HepG2 (cell line): Measurements from ENCODE around the gene MRPS5. TPM values are rescaled to one million over a fixed set of nuclear protein-coding genes. Genes with fewer than 3 reads are reported as not detected.
A peak's percentile ranks its signal among the peaks of the same experiment; 100 is the strongest.

ENCODE experiments used
- ARNT2 ChIP-seq: sonication (generic); formaldehyde crosslinking; IDR thresholded peaks from 2 replicates; pipeline ENCODE4 v1.8.0; 2022; ENCODE audit warnings: mild to moderate bottlenecking, low read depth, missing genetic modification reagents, moderate library complexity
- HNF4G ChIP-seq, 2 experiments: sonication (generic) in 1 of 2; formaldehyde crosslinking in 1 of 2; IDR thresholded peaks; 2 replicates each; pipeline versions ENCODE4 v1.4.0 to v1.6.1; 2011 to 2020; ENCODE audit warnings: borderline replicate concordance in 2 of 2, low read depth in 2 of 2, mild to moderate bottlenecking in 2 of 2, low read length in 1 of 2, missing genetic modification reagents in 1 of 2, moderate library complexity in 1 of 2
- MLLT10 ChIP-seq: sonication (generic); formaldehyde crosslinking; IDR thresholded peaks from 2 replicates; pipeline ENCODE4 v1.4.0; 2020; ENCODE audit warnings: missing genetic modification reagents
- MTA1 ChIP-seq: sonication (generic); formaldehyde crosslinking; IDR thresholded peaks from 2 replicates; pipeline ENCODE4 v1.4.0; 2020; ENCODE audit warnings: missing genetic modification reagents, mild to moderate bottlenecking, borderline replicate concordance
- NPAS2 ChIP-seq: sonication (generic); formaldehyde crosslinking; IDR thresholded peaks from 2 replicates; pipeline ENCODE4 v1.8.0; 2022; ENCODE audit warnings: mild to moderate bottlenecking, missing genetic modification reagents, borderline replicate concordance
- ONECUT2 ChIP-seq: sonication (generic); formaldehyde crosslinking; IDR thresholded peaks from 2 replicates; pipeline ENCODE4 v1.4.0; 2020; ENCODE audit warnings: missing genetic modification reagents
- PAX8 ChIP-seq: sonication (generic); formaldehyde crosslinking; IDR thresholded peaks from 2 replicates; pipeline ENCODE4 v1.8.0; 2022; ENCODE audit warnings: mild to moderate bottlenecking, missing genetic modification reagents, borderline replicate concordance
- PHF21A ChIP-seq: sonication (generic); formaldehyde crosslinking; IDR thresholded peaks from 2 replicates; pipeline ENCODE4 v1.5.0; 2020; ENCODE audit warnings: mild to moderate bottlenecking, missing genetic modification reagents
- RBAK ChIP-seq: sonication (generic); formaldehyde crosslinking; IDR thresholded peaks from 2 replicates; pipeline ENCODE4 v1.5.1; 2020; ENCODE audit warnings: mild to moderate bottlenecking, missing genetic modification reagents
- RELA ChIP-seq: sonication (generic); formaldehyde crosslinking; IDR thresholded peaks from 2 replicates; pipeline ENCODE4 v1.4.0; 2020; ENCODE audit warnings: missing genetic modification reagents
- REPIN1 ChIP-seq: sonication (generic); formaldehyde crosslinking; IDR thresholded peaks from 2 replicates; pipeline ENCODE4 v1.8.0; 2022; ENCODE audit warnings: missing genetic modification reagents, low read depth, mild to moderate bottlenecking, borderline replicate concordance
- SAFB2 ChIP-seq: sonication (generic); formaldehyde crosslinking; IDR thresholded peaks from 2 replicates; pipeline ENCODE4 v1.5.1; 2020; ENCODE audit warnings: missing genetic modification reagents, low read depth, mild to moderate bottlenecking, borderline replicate concordance
- SIX4 ChIP-seq: sonication (generic); formaldehyde crosslinking; IDR thresholded peaks from 2 replicates; pipeline ENCODE4 v1.4.0; 2020; ENCODE audit warnings: missing genetic modification reagents
- ZBTB20 ChIP-seq: sonication (generic); formaldehyde crosslinking; IDR thresholded peaks from 2 replicates; pipeline ENCODE4 v1.8.1; 2023; ENCODE audit warnings: missing genetic modification reagents, low read depth, mild to moderate bottlenecking, borderline replicate concordance
- ZNF282 ChIP-seq: fragments of 450-650 bp; IDR thresholded peaks from 2 replicates; pipeline ENCODE4 v1.6.1; 2018; ENCODE audit not compliant: partially characterized antibody
- ZNF468 ChIP-seq: sonication (generic); formaldehyde crosslinking; IDR thresholded peaks from 2 replicates; pipeline ENCODE4 v1.8.0; 2022; ENCODE audit warnings: mild to moderate bottlenecking, moderate library complexity, missing genetic modification reagents
- ZNF546 ChIP-seq: sonication (generic); formaldehyde crosslinking; conservative IDR thresholded peaks from 2 replicates; pipeline ENCODE4 v1.8.1; 2023; ENCODE audit warnings: mild to moderate bottlenecking, missing genetic modification reagents
- ZNF570 ChIP-seq: sonication (generic); formaldehyde crosslinking; IDR thresholded peaks from 2 replicates; pipeline ENCODE4 v1.4.0; 2020; ENCODE audit warnings: mild to moderate bottlenecking, missing genetic modification reagents, borderline replicate concordance
- ZNF768 ChIP-seq: sonication (generic); formaldehyde crosslinking; IDR thresholded peaks from 2 replicates; pipeline ENCODE4 v1.4.0; 2020; ENCODE audit warnings: missing genetic modification reagents
- polyA plus RNA-seq, 8 experiments: library from polyadenylated mRNA; depleted of rRNA in 3 of 8; stranded (reverse) in 7 of 8; unstranded in 1 of 8; fragments of >200 nt; fragmentation: Illumina TruSeq in 4 of 8; extraction: Trizol in 4 of 8; gene quantifications; 2 replicates each; pipeline versions ENCODE4 v1.2.1 to v1.2.3, GENCODE V29; 2011 to 2016; ENCODE audit warnings: low read depth in 4 of 8, missing spikeins in 1 of 8, mixed read lengths in 1 of 8; ENCODE audit not compliant: insufficient read depth in 1 of 8
- total RNA-seq, 5 experiments: library from RNA; depleted of rRNA; stranded (reverse); fragments of >200 nt; fragmentation: Illumina TruSeq; extraction: Trizol; gene quantifications; 2 replicates each; pipeline ENCODE4 v1.2.3, GENCODE V29; 2016; ENCODE audit warnings: low read depth in 1 of 5
- TF ChIP-seq, protein P1 (sequence below): IDR thresholded peaks from 2 replicates; pipeline ENCODE4 v1.6.1; 2016; ENCODE audit warnings: low read depth, control low read depth
- TF ChIP-seq, protein P2 (sequence below): sonication (generic); formaldehyde crosslinking; IDR thresholded peaks from 2 replicates; pipeline ENCODE4 v1.8.1; 2023; ENCODE audit warnings: mild to moderate bottlenecking, inconsistent platforms, moderate library complexity, missing genetic modification reagents, borderline replicate concordance
- TF ChIP-seq, protein P3 (sequence below): sonication (generic); formaldehyde crosslinking; IDR thresholded peaks from 2 replicates; pipeline ENCODE4 v1.8.0; 2022; ENCODE audit warnings: mild to moderate bottlenecking, missing genetic modification reagents
- TF ChIP-seq, protein P4 (sequence below): sonication (generic); formaldehyde crosslinking; IDR thresholded peaks from 2 replicates; pipeline ENCODE4 v1.4.0; 2020; ENCODE audit warnings: missing genetic modification reagents, borderline replicate concordance

MRPS5 gene
- total and polyA plus RNA-seq, 2 of the 13 experiments (the other 11 are each of a cell fraction or from before 2014, with no cell fraction given) = 98.8 to 134 TPM

DNA sequence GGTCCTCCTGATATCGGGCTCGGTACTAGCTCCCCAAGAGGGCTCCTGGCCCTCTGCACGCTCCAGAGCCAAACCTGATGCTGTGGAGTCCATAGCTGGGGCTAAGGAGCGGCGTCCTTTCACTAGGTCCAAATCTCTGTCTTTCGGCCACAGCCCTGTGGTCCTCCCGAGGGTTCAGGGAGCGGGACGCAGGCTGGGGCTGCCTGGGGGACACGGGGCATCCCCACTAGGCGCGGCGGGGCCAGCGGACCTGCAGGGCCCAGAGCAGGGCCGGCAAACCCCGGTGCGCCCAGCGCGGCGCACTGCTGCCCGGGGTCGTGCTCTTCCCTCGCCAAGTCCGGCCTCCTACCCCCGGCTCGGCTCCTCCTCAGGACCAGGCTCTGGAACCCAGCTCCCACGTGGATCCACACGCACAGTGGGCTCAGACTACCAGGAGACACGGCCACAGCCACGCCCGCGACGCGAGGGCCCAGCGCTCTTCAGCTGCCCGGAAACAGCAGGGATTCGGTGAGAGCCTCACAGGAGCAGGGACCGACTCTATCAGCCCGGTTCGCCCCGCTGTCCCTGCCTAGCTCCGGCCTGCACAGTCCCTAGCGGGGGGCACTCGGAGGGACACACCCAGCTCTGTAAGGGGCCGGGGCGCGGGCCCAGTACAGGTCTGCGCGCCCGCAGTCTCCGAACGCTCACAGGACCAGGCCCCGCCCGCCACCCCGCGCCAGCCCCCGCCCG, 37.4 kb upstream of the MRPS5 start (continued):
- no peak; the same call in 1 of the 2 replicates for TF ChIP-seq SAFB2
- TF ChIP-seq ZNF570 (CRISPR knock-in tag) = no peak
- TF ChIP-seq NPAS2 (CRISPR knock-in tag) = no peak
- TF ChIP-seq PAX8 = no peak
- TF ChIP-seq ZNF282 = no peak
- TF ChIP-seq ZNF768 = peak; percentile 48; the same call in 1 of the 2 replicates
- TF ChIP-seq PHF21A (CRISPR knock-in tag) = no peak
- TF ChIP-seq, protein P1, sequence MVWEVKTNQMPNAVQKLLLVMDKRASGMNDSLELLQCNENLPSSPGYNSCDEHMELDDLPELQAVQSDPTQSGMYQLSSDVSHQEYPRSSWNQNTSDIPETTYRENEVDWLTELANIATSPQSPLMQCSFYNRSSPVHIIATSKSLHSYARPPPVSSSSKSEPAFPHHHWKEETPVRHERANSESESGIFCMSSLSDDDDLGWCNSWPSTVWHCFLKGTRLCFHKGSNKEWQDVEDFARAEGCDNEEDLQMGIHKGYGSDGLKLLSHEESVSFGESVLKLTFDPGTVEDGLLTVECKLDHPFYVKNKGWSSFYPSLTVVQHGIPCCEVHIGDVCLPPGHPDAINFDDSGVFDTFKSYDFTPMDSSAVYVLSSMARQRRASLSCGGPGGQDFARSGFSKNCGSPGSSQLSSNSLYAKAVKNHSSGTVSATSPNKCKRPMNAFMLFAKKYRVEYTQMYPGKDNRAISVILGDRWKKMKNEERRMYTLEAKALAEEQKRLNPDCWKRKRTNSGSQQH = no peak
- TF ChIP-seq ONECUT2 = no peak
- no peak for TF ChIP-seq SIX4 (CRISPR knock-in tag)
- TF ChIP-seq MTA1 (CRISPR knock-in tag) = no peak
- no peak for TF ChIP-seq REPIN1 (CRISPR knock-in tag)
- no peak for TF ChIP-seq ZNF468 (CRISPR knock-in tag)
- no peak for TF ChIP-seq ZBTB20 (CRISPR knock-in tag)
- no peak for TF ChIP-seq RBAK (CRISPR knock-in tag)
- TF ChIP-seq HNF4G (IDR thresholded peaks at IDR 0.05; ENCODE audit: borderline replicate concordance, low read depth, low read length) = no peak
- no peak; the same call in 1 of the 2 replicates for TF ChIP-seq HNF4G (CRISPR knock-in tag; IDR thresholded peaks at IDR 0.05; ENCODE audit: borderline replicate concordance, low read depth)
- 0 out of 2 replicates have a peak, but pooled peaks have one; percentile 68 for TF ChIP-seq ZNF546 (CRISPR knock-in tag)
- TF ChIP-seq, protein P2, sequence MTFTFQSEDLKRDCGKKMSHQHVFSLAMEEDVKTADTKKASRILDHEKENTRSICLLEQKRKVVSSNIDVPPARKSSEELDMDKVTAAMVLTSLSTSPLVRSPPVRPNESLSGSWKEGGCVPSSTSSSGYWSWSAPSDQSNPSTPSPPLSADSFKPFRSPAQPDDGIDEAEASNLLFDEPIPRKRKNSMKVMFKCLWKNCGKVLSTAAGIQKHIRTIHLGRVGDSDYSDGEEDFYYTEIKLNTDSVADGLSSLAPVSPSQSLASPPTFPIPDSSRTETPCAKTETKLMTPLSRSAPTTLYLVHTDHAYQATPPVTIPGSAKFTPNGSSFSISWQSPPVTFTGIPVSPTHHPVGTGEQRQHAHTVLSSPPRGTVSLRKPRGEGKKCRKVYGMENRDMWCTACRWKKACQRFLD (CRISPR knock-in tag) = no peak
- TF ChIP-seq, protein P3, sequence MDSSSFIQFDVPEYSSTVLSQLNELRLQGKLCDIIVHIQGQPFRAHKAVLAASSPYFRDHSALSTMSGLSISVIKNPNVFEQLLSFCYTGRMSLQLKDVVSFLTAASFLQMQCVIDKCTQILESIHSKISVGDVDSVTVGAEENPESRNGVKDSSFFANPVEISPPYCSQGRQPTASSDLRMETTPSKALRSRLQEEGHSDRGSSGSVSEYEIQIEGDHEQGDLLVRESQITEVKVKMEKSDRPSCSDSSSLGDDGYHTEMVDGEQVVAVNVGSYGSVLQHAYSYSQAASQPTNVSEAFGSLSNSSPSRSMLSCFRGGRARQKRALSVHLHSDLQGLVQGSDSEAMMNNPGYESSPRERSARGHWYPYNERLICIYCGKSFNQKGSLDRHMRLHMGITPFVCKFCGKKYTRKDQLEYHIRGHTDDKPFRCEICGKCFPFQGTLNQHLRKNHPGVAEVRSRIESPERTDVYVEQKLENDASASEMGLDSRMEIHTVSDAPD (CRISPR knock-in tag) = no peak; the same call in 1 of the 2 replicates
- no peak for TF ChIP-seq RELA
- TF ChIP-seq ARNT2 (CRISPR knock-in tag) = no peak
- TF ChIP-seq, protein P4, sequence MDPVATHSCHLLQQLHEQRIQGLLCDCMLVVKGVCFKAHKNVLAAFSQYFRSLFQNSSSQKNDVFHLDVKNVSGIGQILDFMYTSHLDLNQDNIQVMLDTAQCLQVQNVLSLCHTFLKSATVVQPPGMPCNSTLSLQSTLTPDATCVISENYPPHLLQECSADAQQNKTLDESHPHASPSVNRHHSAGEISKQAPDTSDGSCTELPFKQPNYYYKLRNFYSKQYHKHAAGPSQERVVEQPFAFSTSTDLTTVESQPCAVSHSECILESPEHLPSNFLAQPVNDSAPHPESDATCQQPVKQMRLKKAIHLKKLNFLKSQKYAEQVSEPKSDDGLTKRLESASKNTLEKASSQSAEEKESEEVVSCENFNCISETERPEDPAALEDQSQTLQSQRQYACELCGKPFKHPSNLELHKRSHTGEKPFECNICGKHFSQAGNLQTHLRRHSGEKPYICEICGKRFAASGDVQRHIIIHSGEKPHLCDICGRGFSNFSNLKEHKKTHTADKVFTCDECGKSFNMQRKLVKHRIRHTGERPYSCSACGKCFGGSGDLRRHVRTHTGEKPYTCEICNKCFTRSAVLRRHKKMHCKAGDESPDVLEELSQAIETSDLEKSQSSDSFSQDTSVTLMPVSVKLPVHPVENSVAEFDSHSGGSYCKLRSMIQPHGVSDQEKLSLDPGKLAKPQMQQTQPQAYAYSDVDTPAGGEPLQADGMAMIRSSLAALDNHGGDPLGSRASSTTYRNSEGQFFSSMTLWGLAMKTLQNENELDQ = 0 out of 2 replicates have a peak, but pooled peaks have one; percentile 68
- TF ChIP-seq MLLT10 = no peak
